ENCODE measurements around the gene ZNF716.

DNA sequence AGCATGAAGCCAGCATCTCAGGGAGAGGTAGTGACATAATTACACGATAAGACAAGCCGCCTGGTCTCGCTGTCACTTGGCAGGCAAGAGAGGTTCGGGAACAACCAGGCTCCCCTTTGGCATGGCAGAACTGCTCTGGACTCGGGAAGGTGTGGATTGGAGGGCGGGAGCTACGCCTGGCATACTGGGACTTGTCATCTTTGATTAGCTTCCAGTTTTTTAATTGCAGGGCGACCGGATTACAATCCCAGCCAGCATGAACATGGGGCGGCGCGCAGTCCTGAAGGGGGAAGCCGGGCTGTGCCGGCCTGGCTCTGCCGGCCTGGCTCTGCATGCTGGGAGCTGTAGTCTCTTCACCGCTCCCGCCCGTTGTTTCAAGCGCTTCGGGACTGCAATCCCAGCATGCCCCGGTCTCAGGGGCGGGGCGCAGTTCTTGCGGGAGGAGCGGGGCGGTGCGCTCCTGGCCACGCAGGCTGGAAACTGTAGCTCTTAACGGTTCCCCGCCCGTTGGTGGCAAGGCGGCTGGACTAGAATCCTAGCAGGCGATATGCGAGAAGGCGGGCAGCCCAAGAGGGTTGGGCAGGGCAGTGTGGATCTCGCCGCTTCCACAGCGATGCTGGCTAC lies 45.5 kb upstream of the ZNF716 start:
- TF ChIP-seq, protein P1, sequence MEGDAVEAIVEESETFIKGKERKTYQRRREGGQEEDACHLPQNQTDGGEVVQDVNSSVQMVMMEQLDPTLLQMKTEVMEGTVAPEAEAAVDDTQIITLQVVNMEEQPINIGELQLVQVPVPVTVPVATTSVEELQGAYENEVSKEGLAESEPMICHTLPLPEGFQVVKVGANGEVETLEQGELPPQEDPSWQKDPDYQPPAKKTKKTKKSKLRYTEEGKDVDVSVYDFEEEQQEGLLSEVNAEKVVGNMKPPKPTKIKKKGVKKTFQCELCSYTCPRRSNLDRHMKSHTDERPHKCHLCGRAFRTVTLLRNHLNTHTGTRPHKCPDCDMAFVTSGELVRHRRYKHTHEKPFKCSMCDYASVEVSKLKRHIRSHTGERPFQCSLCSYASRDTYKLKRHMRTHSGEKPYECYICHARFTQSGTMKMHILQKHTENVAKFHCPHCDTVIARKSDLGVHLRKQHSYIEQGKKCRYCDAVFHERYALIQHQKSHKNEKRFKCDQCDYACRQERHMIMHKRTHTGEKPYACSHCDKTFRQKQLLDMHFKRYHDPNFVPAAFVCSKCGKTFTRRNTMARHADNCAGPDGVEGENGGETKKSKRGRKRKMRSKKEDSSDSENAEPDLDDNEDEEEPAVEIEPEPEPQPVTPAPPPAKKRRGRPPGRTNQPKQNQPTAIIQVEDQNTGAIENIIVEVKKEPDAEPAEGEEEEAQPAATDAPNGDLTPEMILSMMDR (IDR thresholded peaks at IDR 0.05) = no peak
- TF ChIP-seq EP300 (IDR thresholded peaks at IDR 0.05) (no peak), POLR2A (IDR thresholded peaks at IDR 0.05; ENCODE audit: low read depth) (no peak)
